Ovary (tissue), 3 donors: Measurements from ENCODE around the gene BRINP3.

Experiments used
- CTCF ChIP-seq, 3 donors: fragments of 450-650 bp in 2 of 3; fragments of 200-600 bp in 1 of 3; IDR thresholded peaks; one replicate each; pipeline versions ENCODE4 v1.5.1 to v1.8.0; 2016 to 2022; ENCODE audit warnings: antibody characterized with exemption in 3 of 3, mild to moderate bottlenecking in 1 of 3
- EP300 ChIP-seq: sonication (generic); formaldehyde crosslinking; IDR thresholded peaks from one replicate; pipeline ENCODE4 v1.6.1; 2017; ENCODE audit warnings: antibody characterized with exemption
- POLR2A ChIP-seq: fragments of 450-650 bp; IDR thresholded peaks from one replicate; pipeline ENCODE4 v1.6.1; 2017; ENCODE audit warnings: antibody characterized with exemption, mild to moderate bottlenecking, moderate library complexity
- donor health status: DM: no; HTN: no; CAD: no.

- TF ChIP-seq CTCF (IDR thresholded peaks at IDR 0.05) = no peak
- TF ChIP-seq POLR2A = no peak
- TF ChIP-seq EP300 = no peak
Measured at GRCh38 chr1:190497565-190497964, 19.9 kb upstream of the BRINP3 start.
